SJSA1 (cell line): ENCODE measurements around the gene GPATCH8. TPM values are rescaled to one million over a fixed set of nuclear protein-coding genes. Genes with fewer than 3 reads are reported as not detected.
"Not testable (repeated sequence)": the region's sequence is repeated elsewhere in the genome, so short reads cannot be mapped to it uniquely, and the experiment has no call there.

Source experiments
- DNase-seq, 2 experiments: peaks; one replicate each; pipeline ENCODE4 v3.0.0-alpha.2; 2015 to 2020; ENCODE audit warnings: low spot score in 2 of 2, low read depth in 1 of 2
- H3K27ac ChIP-seq: fragments of 250-450 bp; sonication (Bioruptor Pico); 2 replicates; pipeline ENCODE4 v1.5.1; 2020; ENCODE audit warnings: mild to moderate bottlenecking, moderate library complexity
- H3K27me3 ChIP-seq: fragments of 250-450 bp; sonication (Bioruptor Pico); replicated peaks from 2 replicates; pipeline ENCODE4 v1.5.1; 2020; ENCODE audit warnings: mild to moderate bottlenecking, moderate library complexity
- H3K36me3 ChIP-seq: fragments of 250-450 bp; sonication (Bioruptor Pico); 2 replicates; pipeline ENCODE4 v1.5.1; 2020; ENCODE audit warnings: mild to moderate bottlenecking
- H3K4me1 ChIP-seq: fragments of 250-450 bp; sonication (Bioruptor Pico); replicated peaks from 2 replicates; pipeline ENCODE4 v1.6.1; 2021; ENCODE audit warnings: mild to moderate bottlenecking
- H3K4me3 ChIP-seq: fragments of 250-450 bp; sonication (Bioruptor Pico); 2 replicates; pipeline ENCODE4 v1.5.1; 2020; ENCODE audit warnings: mild to moderate bottlenecking
- H3K9me3 ChIP-seq: fragments of 250-450 bp; sonication (Bioruptor Pico); replicated peaks from 2 replicates; pipeline ENCODE4 v1.5.1; 2020; ENCODE audit warnings: mild to moderate bottlenecking
- total RNA-seq: library from RNA; depleted of rRNA; stranded (reverse); fragments of >200 nt; shearing (Covaris generic); gene quantifications from 2 replicates; pipeline ENCODE4 v1.2.3, GENCODE V29; 2014

GPATCH8 gene
- total RNA-seq, 1 experiment from 2014 or later, result 22.7 TPM

GRCh38 chr17:44537922-44538321 lies 34.7 kb upstream of the GPATCH8 start:
- H3K4me3 ChIP-seq, H3K9me3 ChIP-seq, H3K27ac ChIP-seq, H3K27me3 ChIP-seq, H3K36me3 ChIP-seq, DNase-seq: not testable (repeated sequence)
- peaks cover 54% of the 10 kb centered on the region for H3K4me1 ChIP-seq

- Histone ChIP-seq H3K27me3 (no peaks in the 10 kb centered on the region), H3K4me3 (no peak overlapping the region), H3K36me3 (no peaks in the 10 kb centered on the region), H3K4me1 (peaks cover 38% of the 10 kb centered on the region), H3K9me3 (no peaks in the 10 kb centered on the region), H3K27ac (peak overlapping the region; percentile 26)
- peak in 1 of 2 experiments; percentile 50 for DNase-seq
Observed at GRCh38 chr17:44536090-44536953, 33.1 kb upstream of the GPATCH8 start.

- Histone ChIP-seq H3K27me3 (no peaks in the 10 kb centered on the region), H3K9me3 (no peaks in the 10 kb centered on the region), H3K27ac (peak overlapping the region; percentile 30), H3K36me3 (no peaks in the 10 kb centered on the region), H3K4me3 (no peak overlapping the region), H3K4me1 (peaks cover 36% of the 10 kb centered on the region)
- peak; percentile 96 to 97 for DNase-seq
Observed at GRCh38 chr17:44533533-44534246, 30.5 kb upstream of the GPATCH8 start.

- H3K27ac ChIP-seq, result no peak overlapping the region
- no peak for DNase-seq
- H3K36me3 ChIP-seq, result no peaks in the 10 kb centered on the region
- H3K9me3 ChIP-seq, result no peaks in the 10 kb centered on the region
- no peak overlapping the region for H3K4me3 ChIP-seq
- H3K4me1 ChIP-seq, result peaks cover 27% of the 10 kb centered on the region
- H3K27me3 ChIP-seq, result no peaks in the 10 kb centered on the region
Observed at GRCh38 chr17:44530896-44531418, 27.8 kb upstream of the GPATCH8 start.

GRCh38 chr17:44529864-44530263 lies 26.7 kb upstream of the GPATCH8 start:
- no peak overlapping the region for H3K4me3 ChIP-seq
- peaks cover 18% of the 10 kb centered on the region for H3K4me1 ChIP-seq
- DNase-seq, result no peak

GRCh38 chr17:44527954-44528353 lies 24.7 kb upstream of the GPATCH8 start:
- DNase-seq, result no peak
- H3K4me1 ChIP-seq, result peaks cover 5% of the 10 kb centered on the region; the same call in 1 of the 2 replicates
- no peak overlapping the region for H3K27ac ChIP-seq
- no peaks in the 10 kb centered on the region for H3K27me3 ChIP-seq
- H3K36me3 ChIP-seq, result no peaks in the 10 kb centered on the region
- no peaks in the 10 kb centered on the region for H3K9me3 ChIP-seq
- no peak overlapping the region for H3K4me3 ChIP-seq

More at GRCh38 chr17:44529864-44530263, 26.7 kb upstream of the GPATCH8 start:
- Histone ChIP-seq H3K27me3 (no peaks in the 10 kb centered on the region), H3K36me3 (no peaks in the 10 kb centered on the region), H3K27ac (no peak overlapping the region), H3K9me3 (no peaks in the 10 kb centered on the region)

- H3K36me3 ChIP-seq, result no peaks in the 10 kb centered on the region
- H3K4me1 ChIP-seq, result peaks cover 6% of the 10 kb centered on the region; the same call in 1 of the 2 replicates
- H3K27me3 ChIP-seq, result no peaks in the 10 kb centered on the region
- no peak overlapping the region for H3K27ac ChIP-seq
- no peak for DNase-seq
- no peaks in the 10 kb centered on the region for H3K9me3 ChIP-seq
- no peak overlapping the region for H3K4me3 ChIP-seq
Observed at GRCh38 chr17:44527102-44527501, 23.9 kb upstream of the GPATCH8 start.

GRCh38 chr17:44523672-44523972 lies 20.4 kb upstream of the GPATCH8 start:
- peaks cover 6% of the 10 kb centered on the region; the same call in 1 of the 2 replicates for H3K4me1 ChIP-seq
- no peaks in the 10 kb centered on the region for H3K9me3 ChIP-seq
- H3K4me3 ChIP-seq, result no peak overlapping the region
- H3K27me3 ChIP-seq, result no peaks in the 10 kb centered on the region
- no peak for DNase-seq
- no peak overlapping the region for H3K27ac ChIP-seq
- H3K36me3 ChIP-seq, result no peaks in the 10 kb centered on the region

GRCh38 chr17:44522883-44523671 lies 19.9 kb upstream of the GPATCH8 start:
- Histone ChIP-seq H3K27ac (no peak overlapping the region), H3K4me3 (no peak overlapping the region), H3K36me3 (no peaks in the 10 kb centered on the region), H3K4me1 (peaks cover 6% of the 10 kb centered on the region; the same call in 1 of the 2 replicates), H3K27me3 (no peaks in the 10 kb centered on the region), H3K9me3 (no peaks in the 10 kb centered on the region)
- peak; percentile 60 to 83 for DNase-seq

- no peaks in the 10 kb centered on the region for H3K27me3 ChIP-seq
- no peak for DNase-seq
- no peak overlapping the region for H3K4me3 ChIP-seq
- no peaks in the 10 kb centered on the region for H3K36me3 ChIP-seq
- peaks cover under 1% of the 10 kb centered on the region; the same call in 1 of the 2 replicates for H3K4me1 ChIP-seq
- H3K9me3 ChIP-seq, result no peaks in the 10 kb centered on the region
- no peak overlapping the region for H3K27ac ChIP-seq
Observed at GRCh38 chr17:44518032-44518431, 14.8 kb upstream of the GPATCH8 start.

- not testable (repeated sequence) for H3K9me3 ChIP-seq, H3K27ac ChIP-seq, H3K4me1 ChIP-seq, H3K36me3 ChIP-seq, DNase-seq, H3K27me3 ChIP-seq, H3K4me3 ChIP-seq
Observed at GRCh38 chr17:44511241-44512134, 8.3 kb upstream of the GPATCH8 start.

GRCh38 chr17:44506939-44507604 lies 3.9 kb upstream of the GPATCH8 start:
- H3K27ac ChIP-seq, H3K4me3 ChIP-seq, H3K9me3 ChIP-seq, H3K4me1 ChIP-seq, DNase-seq, H3K36me3 ChIP-seq, H3K27me3 ChIP-seq: not testable (repeated sequence)
